NCI-H2107 treated with DMSO at 0.1 percent for 48 hours (cell line): Measurements from ENCODE around the gene MMP21.

Experiments
- DNase-seq: peaks from one replicate; lab custom pipeline; 2025; ENCODE audit not compliant: unreplicated experiment; lab: John Stamatoyannopoulos, UW

MMP21 gene

DNA sequence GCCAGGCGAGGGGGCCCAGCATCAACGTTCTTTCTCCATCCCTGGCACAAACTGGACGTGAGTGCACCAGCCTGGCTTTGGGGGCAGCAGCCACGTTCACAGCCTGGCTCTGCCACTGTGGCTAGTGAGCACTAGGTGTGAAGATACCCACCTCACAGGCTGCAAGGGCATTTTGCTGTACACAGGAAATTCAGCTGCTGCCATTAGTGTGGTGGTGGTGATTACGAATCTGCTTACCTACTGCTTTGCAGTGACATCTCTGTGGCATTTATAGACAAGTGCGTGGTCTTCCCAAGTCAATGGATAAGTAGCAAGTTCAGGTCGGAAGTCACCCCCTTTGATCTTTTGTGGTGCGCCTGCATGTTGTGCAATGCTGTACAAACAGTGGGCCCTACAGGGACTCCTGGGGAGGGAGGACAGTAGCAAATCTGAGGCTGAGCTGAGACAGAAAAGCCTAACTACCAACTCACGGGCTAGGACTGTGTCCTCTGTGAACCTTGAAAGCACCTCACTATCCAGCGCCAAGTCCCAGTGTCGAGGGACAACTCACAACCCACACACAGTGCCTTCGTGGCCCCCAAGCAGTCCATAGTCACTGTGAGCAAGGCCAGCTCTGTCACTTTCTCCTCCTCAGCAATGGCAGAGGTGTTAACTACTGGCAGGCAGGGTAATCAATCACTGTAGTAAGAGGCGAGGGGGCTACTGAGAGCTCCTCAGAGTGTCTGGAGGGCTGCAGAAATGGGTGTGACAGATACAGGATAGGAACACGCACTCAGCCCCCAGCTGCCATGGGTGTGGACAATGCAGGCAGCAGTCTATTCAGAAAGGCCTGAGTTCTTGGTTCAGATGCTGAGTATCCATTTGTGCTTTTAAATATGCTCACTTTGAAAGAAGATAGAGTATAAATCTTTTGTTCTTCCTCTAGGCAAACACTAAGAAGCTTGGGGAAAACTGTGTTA is 17.0 kb upstream of the MMP21 start:
- DNase-seq: no peak

- DNase-seq: no peak
Measured at GRCh38 chr10:125788156-125789034, 12.8 kb upstream of the MMP21 start.

DNA sequence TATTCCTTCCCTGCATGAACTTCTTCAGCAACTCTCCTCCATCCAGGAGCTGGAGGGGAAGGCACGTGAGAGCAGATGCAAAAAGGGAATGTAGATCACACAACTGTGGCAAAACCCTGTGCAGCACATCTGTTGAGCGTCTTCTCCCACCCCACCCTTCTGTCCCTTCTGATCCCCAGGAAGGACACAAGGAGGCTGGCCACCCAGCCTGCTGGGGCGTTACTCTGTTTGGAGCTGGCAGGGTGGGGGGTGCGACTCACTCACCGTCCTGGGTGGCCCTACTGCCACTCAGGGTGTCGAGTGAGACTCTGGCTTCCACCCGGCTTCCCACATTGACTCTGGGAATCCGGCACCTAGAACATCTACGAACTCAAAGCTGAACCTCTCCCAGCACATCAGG is 10.2 kb upstream of the MMP21 start:
- no peak for DNase-seq

GRCh38 chr10:125783957-125784356 is 8.3 kb upstream of the MMP21 start:
- DNase-seq: no peak

DNA sequence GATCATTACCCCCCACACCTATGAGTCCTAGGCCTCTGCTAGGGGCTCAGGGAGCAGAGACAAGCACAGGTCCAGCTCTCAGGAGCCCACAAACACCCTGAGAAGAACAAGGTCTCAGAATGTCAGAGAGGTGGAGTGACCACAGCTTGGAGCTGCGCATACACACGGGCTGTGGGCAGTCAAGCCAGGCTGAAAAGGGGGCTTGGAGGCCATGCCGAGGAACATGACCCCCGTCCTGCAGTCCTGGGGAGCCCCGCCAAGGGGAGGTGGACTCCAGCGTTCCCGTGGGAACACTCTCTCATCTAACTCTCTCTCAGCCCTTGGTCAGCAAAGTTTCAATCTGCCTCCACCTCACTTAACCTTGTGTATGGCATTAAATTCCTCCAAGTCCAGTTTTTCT is 7.8 kb upstream of the MMP21 start:
- no peak for DNase-seq

- DNase-seq: no peak
Measured at GRCh38 chr10:125782616-125783015, 7.0 kb upstream of the MMP21 start.

- no peak for DNase-seq
Measured at GRCh38 chr10:125782054-125782453, 6.4 kb upstream of the MMP21 start.

DNA sequence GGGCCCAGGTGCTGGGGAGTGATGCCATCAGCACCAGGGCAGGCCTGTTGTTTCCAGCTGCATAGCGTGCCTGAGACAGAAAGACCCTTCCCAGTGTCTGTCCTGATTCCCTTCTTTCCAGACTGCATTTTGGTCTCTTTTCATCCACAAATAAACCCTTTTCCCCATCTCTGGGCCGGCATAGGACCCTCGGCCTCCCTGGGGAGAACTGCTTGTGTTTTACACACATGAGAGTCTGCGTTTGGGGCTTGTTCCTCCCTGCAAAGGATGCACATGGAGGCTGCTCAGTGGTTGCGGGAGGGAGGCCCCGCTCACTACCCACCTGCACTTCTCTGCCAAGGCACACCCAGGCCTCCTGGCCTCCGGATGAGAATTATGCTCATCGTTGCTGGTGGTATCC is 5.8 kb upstream of the MMP21 start:
- DNase-seq: no peak

- DNase-seq: no peak
Measured at GRCh38 chr10:125779403-125780327, 4.0 kb upstream of the MMP21 start.

- DNase-seq: no peak
Measured at GRCh38 chr10:125778556-125778955, 2.9 kb upstream of the MMP21 start.

DNA sequence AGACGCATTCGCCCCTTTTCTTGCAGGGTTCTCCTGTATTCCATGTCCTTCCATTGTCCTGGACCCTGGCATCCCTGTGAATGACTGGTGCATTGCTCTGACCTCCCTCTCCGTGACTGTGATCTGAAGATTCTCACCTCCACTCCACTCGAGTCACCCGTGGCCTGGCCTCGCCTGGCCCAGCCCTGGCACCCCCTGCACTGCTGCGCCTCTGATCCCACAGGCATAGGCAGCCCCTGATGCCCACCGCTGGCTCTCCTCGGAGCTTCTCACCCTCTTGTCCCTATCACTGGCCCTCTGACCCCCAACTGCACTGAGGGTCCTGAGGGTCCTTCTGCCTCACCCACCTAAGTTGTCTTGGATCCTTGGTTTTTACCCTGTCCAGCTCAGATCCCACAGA is 2.2 kb upstream of the MMP21 start:
- no peak for DNase-seq

GRCh38 chr10:125774581-125775191 is 935 bp downstream of the MMP21 start:
- DNase-seq: no peak

- no peak for DNase-seq
Measured at GRCh38 chr10:125773687-125774543, 1.7 kb downstream of the MMP21 start.

DNA sequence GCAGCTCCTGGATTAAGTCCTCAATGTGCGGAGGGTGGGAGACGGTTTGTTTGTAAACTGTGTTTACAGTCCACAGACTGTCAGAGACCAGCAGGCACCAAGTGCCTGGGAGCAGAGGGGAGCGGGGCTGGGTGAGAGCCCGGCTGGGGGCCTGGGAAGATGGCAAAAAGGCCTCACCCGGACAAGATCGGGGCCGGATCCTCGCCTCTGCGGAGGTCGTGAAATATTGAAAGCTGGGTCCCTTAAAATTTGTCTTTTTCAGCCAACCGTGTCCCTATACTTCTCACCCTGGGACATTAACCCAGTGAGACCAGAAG is 2.8 kb downstream of the MMP21 start:
- no peak for DNase-seq

- no peak for DNase-seq
Measured at GRCh38 chr10:125772112-125772863, 3.3 kb downstream of the MMP21 start.

DNA sequence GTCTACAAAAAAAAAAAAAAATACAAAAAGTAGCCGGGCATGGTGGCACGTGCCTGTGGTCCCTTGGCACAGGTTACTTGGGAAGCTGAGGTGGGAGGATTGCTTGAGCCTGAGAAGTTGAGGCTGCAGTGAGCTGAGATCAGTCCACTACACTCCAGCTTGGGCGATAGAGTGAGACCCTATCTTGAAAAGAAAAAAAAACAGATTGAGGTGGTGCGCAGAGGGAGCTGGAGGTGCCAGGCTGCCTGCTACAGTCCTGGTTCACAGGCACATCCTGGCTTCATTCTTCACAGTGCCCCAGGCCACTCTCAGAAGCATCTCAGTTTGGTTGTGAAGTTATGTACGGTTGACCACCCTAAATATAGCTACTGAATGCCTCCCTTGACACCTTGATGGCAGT is 4.8 kb downstream of the MMP21 start:
- DNase-seq: no peak

DNA sequence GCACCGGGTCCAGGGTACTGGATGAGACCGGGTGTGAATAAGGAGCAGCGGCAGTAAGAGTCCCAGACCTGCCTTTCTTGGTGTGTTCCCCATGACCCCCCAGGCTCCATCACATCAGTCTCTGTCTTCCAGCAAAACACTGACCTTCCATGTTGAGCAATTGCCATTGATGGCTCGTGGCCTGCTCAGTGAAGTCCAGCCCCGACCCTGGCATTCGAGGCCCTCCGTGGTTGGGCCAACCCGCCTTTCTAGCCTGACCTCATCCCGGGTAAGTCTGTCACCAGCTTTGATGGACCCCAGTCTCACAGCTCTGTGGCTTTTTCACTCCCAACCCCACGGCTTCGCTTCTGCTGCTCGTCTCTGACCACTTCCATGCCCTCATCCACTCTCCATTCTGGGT is 6.4 kb downstream of the MMP21 start:
- no peak for DNase-seq

DNA sequence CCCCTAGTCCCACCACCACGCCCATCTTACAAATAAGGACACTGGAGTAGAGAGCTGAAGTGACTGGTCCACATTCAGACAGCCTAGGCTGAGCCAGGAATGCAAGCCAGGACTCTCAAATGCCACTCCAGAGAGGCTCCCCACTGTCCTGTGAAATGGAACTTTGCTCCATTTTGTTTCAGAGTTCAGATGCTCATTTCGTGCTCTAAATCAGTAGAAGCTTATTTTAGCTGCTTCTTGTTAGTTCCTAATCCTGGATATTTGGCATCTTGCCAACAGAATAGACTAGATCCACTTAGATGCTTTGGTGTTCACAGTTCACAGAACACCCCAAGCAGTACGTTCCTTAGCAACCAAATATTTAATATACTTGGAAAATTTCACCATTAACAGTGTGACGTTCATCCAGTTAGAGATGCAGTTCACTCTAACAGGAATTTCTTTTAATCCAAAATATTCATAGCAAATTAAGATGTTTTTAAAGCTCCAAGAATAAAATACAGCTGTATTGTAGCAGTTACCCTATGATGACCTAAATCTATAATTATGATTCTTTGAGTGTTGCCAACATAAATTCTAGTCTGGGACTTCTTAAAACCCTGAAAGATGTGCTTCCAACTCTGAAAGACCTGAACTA is 7.3 kb downstream of the MMP21 start:
- no peak for DNase-seq

DNA sequence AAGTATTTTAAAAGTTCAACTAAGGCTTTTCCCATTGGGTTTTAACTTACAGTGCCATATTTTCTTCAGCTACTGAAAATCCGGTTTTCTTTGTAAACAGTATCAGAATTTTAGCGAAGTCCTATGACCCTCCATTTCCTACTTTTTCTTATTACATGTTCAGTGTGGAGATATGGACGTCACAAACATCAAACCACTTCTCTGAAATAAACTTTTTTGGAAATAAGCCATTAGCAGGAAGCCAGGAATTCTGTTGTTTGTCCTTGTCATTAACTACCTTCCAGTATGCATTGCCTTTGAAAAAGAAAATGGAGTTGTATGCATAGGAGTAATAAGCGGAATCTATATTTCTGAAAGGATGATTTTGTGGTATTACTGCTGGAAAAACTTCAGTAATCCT is 9.1 kb downstream of the MMP21 start:
- no peak for DNase-seq
